C4-2B (cell line): Measurements from ENCODE around the gene LAPTM5.

Source experiments
- H3K27ac ChIP-seq: fragments of 450-650 bp; 2 replicates; pipeline ENCODE4 v1.5.1; 2017
- CTCF ChIP-seq: fragments of 450-650 bp; conservative IDR thresholded peaks from 2 replicates; pipeline ENCODE4 v1.5.1; 2017; ENCODE audit warnings: mild to moderate bottlenecking
- ZFX ChIP-seq: fragments of 450-650 bp; IDR thresholded peaks from 2 replicates; pipeline ENCODE4 v1.6.1; 2017

LAPTM5 gene

GRCh38 chr1:30752651-30752908, 5.0 kb downstream of the LAPTM5 start:
- H3K27ac ChIP-seq = no peak overlapping the region
- TF ChIP-seq ZFX (no peak), CTCF (no peak)

- TF ChIP-seq CTCF (no peak), ZFX (no peak)
- H3K27ac ChIP-seq = no peak overlapping the region
Observed at GRCh38 chr1:30751830-30752650, 5.5 kb downstream of the LAPTM5 start.

- H3K27ac ChIP-seq = no peak overlapping the region
- TF ChIP-seq CTCF (no peak), ZFX (no peak)
Observed at GRCh38 chr1:30750731-30751291, 6.8 kb downstream of the LAPTM5 start.

GRCh38 chr1:30749691-30750583, 7.6 kb downstream of the LAPTM5 start:
- H3K27ac ChIP-seq = no peak overlapping the region
- no peak for TF ChIP-seq CTCF
- no peak for TF ChIP-seq ZFX

- no peak overlapping the region for H3K27ac ChIP-seq
- no peak for TF ChIP-seq CTCF
- TF ChIP-seq ZFX = no peak
Observed at GRCh38 chr1:30748699-30749401, 8.7 kb downstream of the LAPTM5 start.

GRCh38 chr1:30748098-30748698, 9.4 kb downstream of the LAPTM5 start:
- no peak for TF ChIP-seq CTCF
- TF ChIP-seq ZFX = no peak
- H3K27ac ChIP-seq = no peak overlapping the region
